ENCODE results near the gene PPEF1.

DNA sequence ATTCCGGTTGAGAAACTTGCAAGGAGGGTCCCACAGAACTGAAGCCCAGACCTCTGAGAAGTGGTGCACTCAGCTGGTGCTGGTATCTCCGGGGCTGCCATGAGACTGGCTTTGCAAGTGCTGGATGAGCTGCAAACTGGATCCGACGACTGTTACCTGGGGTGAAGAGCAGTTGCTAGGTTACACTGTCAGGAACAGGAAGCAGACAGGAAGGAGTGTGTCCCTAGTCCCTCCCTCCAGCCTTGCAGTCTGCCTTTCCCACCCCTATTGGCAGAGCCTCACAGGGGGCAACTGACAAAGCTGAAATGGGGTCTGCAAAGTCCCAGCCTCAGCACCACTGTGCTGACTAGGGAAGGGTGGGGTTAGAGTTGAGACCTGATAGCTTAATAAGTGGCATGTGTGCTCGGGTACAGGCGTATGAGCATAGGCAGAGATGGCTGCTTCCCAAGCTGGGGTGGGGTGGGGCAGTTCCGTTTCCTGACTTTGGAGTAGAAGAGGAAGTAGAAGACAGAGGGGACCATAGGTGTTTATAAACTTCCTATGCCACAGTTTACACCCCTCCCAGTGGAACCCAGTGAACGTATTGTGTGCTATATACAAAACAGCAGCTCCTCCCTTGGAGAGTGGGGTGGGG, 18.0 kb downstream of the PPEF1 start:
- TF ChIP-seq, protein P1, sequence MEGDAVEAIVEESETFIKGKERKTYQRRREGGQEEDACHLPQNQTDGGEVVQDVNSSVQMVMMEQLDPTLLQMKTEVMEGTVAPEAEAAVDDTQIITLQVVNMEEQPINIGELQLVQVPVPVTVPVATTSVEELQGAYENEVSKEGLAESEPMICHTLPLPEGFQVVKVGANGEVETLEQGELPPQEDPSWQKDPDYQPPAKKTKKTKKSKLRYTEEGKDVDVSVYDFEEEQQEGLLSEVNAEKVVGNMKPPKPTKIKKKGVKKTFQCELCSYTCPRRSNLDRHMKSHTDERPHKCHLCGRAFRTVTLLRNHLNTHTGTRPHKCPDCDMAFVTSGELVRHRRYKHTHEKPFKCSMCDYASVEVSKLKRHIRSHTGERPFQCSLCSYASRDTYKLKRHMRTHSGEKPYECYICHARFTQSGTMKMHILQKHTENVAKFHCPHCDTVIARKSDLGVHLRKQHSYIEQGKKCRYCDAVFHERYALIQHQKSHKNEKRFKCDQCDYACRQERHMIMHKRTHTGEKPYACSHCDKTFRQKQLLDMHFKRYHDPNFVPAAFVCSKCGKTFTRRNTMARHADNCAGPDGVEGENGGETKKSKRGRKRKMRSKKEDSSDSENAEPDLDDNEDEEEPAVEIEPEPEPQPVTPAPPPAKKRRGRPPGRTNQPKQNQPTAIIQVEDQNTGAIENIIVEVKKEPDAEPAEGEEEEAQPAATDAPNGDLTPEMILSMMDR (IDR thresholded peaks at IDR 0.05), result no peak
- TF ChIP-seq POLR2A (IDR thresholded peaks at IDR 0.05), result no peak
